Activated CD4-positive, alpha-beta T cell treated with anti-CD3 and anti-CD28 coated beads for 36 hours (primary cell): Measurements from ENCODE around the gene LDB3. TPM values are rescaled to one million over a fixed set of nuclear protein-coding genes. Genes with fewer than 3 reads are reported as not detected.
"Not testable (repeated sequence)": the region's sequence is repeated elsewhere in the genome, so short reads cannot be mapped to it uniquely, and the experiment has no call there.

Experiments
- ATAC-seq: fragments of 200-7000 bp; cut with Tn5 transposase; one replicate; pipeline ENCODE4 v1.10.0; 2021; ENCODE audit warnings: mild to moderate bottlenecking, moderate library complexity
- CTCF ChIA-PET: fragments of 350-600 bp; sonication (Branson Sonifier 250); formaldehyde crosslinking; loops from one replicate; lab custom pipeline; 2021; ENCODE audit warnings: antibody characterized with exemption; lab: Charles Lee
- POLR2A ChIA-PET: fragments of 350-600 bp; sonication (Branson Sonifier 250); formaldehyde crosslinking; loops from one replicate; lab custom pipeline; 2021; ENCODE audit warnings: antibody characterized with exemption, inconsistent platforms; lab: Charles Lee
- DNase-seq: peaks from one replicate; pipeline ENCODE4 v3.0.0-alpha.2; 2020
- H3K27ac Mint-ChIP-seq: one replicate; pipeline ENCODE4 v1.8.0; 2021; ENCODE audit warnings: mixed read lengths
- H3K27me3 Mint-ChIP-seq: one replicate; pipeline ENCODE4 v1.8.0; 2021; ENCODE audit warnings: mixed read lengths
- H3K36me3 Mint-ChIP-seq: one replicate; pipeline ENCODE4 v1.8.0; 2021; ENCODE audit warnings: low read depth, mixed read lengths
- H3K4me1 Mint-ChIP-seq: one replicate; pipeline ENCODE4 v1.8.0; 2021; ENCODE audit warnings: mixed read lengths
- H3K4me3 Mint-ChIP-seq: one replicate; pipeline ENCODE4 v1.8.0; 2021; ENCODE audit warnings: mild to moderate bottlenecking, moderate library complexity, mixed read lengths
- H3K9me3 Mint-ChIP-seq: one replicate; pipeline ENCODE4 v1.8.0; 2021; ENCODE audit warnings: low read depth, mixed read lengths
- intact Hi-C, 2 experiments: fragments of 100-400 bp; cut with DNase I in 1 of 2; cut with micrococcal nuclease in 1 of 2; formaldehyde crosslinking; loops; one replicate each; pipeline versions ENCODE4 v1.14.2 to v1.15.1; 2022 to 2024; cut with DNase I, micrococcal nuclease
- total RNA-seq, 2 experiments: library from RNA; stranded (reverse); gene quantifications; one replicate each; pipeline ENCODE4 v1.2.3, GENCODE V29; 2021

Gene LDB3
- total RNA-seq, 2 experiments from 2014 or later = 0.05 to 0.09 TPM

GRCh38 chr10:86724445-86724844 lies 56.1 kb downstream of the LDB3 start:
- CTCF ChIA-PET = no interaction called here
- no peaks in the 10 kb centered on the region for H3K36me3 Mint-ChIP-seq
- H3K27me3 Mint-ChIP-seq = peaks cover 11% of the 10 kb centered on the region
- ATAC-seq (no peak), DNase-seq (no peak)
- intact Hi-C loops = no loop called here
- H3K4me1 Mint-ChIP-seq = no peaks in the 10 kb centered on the region
- POLR2A ChIA-PET = no interaction called here
- H3K4me3 Mint-ChIP-seq = no peak overlapping the region
- no peaks in the 10 kb centered on the region for H3K9me3 Mint-ChIP-seq
- H3K27ac Mint-ChIP-seq = no peak overlapping the region

GRCh38 chr10:86725980-86726676 lies 57.8 kb downstream of the LDB3 start:
- ATAC-seq (no peak), DNase-seq (no peak)
- Mint-ChIP-seq H3K4me1 (no peaks in the 10 kb centered on the region), H3K36me3 (no peaks in the 10 kb centered on the region), H3K27ac (no peak overlapping the region), H3K9me3 (no peaks in the 10 kb centered on the region), H3K4me3 (no peak overlapping the region), H3K27me3 (peaks cover 10% of the 10 kb centered on the region)
- intact Hi-C loops = no loop called here
- CTCF ChIA-PET = no interaction called here
- POLR2A ChIA-PET = no interaction called here

- DNase-seq = no peak
- POLR2A ChIA-PET = no interaction called here
- Mint-ChIP-seq H3K9me3 (no peaks in the 10 kb centered on the region), H3K27me3 (peaks cover 7% of the 10 kb centered on the region), H3K4me1 (no peaks in the 10 kb centered on the region), H3K27ac (no peak overlapping the region), H3K36me3 (no peaks in the 10 kb centered on the region), H3K4me3 (no peak overlapping the region)
- ATAC-seq = no peak
- intact Hi-C loops = no loop called here
- CTCF ChIA-PET = no interaction called here
These were observed 58.3 kb downstream of the LDB3 start for GRCh38 chr10:86726677-86726999.

GRCh38 chr10:86727470-86727869 lies 59.2 kb downstream of the LDB3 start:
- no peak for DNase-seq
- Mint-ChIP-seq H3K4me1 (no peaks in the 10 kb centered on the region), H3K36me3 (no peaks in the 10 kb centered on the region), H3K9me3 (no peaks in the 10 kb centered on the region), H3K27ac (no peak overlapping the region), H3K27me3 (peaks cover 5% of the 10 kb centered on the region), H3K4me3 (no peak overlapping the region)
- no peak for ATAC-seq
- ChIA-PET POLR2A (no interaction called here), CTCF (no interaction called here)
- intact Hi-C loops = no loop called here

- H3K27me3 Mint-ChIP-seq = peaks cover 5% of the 10 kb centered on the region
- ATAC-seq = no peak
- H3K27ac Mint-ChIP-seq = no peak overlapping the region
- H3K4me3 Mint-ChIP-seq = no peak overlapping the region
- no peaks in the 10 kb centered on the region for H3K9me3 Mint-ChIP-seq
- POLR2A ChIA-PET = no interaction called here
- H3K4me1 Mint-ChIP-seq = no peaks in the 10 kb centered on the region
- CTCF ChIA-PET = interaction anchor here (0.6 kb wide), 1 partner anchor 921 kb away, joined by 4 read pairs; no protein-coding TSS in a partner anchor
- intact Hi-C loops = no loop called here
- no peaks in the 10 kb centered on the region for H3K36me3 Mint-ChIP-seq
- no peak for DNase-seq
These were observed 59.7 kb downstream of the LDB3 start for GRCh38 chr10:86728056-86728455.

- intact Hi-C loops = no loop called here
- Mint-ChIP-seq H3K4me1 (no peaks in the 10 kb centered on the region), H3K9me3 (no peaks in the 10 kb centered on the region), H3K27ac (no peak overlapping the region), H3K36me3 (no peaks in the 10 kb centered on the region), H3K27me3 (peaks cover 5% of the 10 kb centered on the region), H3K4me3 (no peak overlapping the region)
- POLR2A ChIA-PET = no interaction called here
- no peak for ATAC-seq
- CTCF ChIA-PET = interaction anchor here (0.9 kb wide), 1 partner anchor 1282 kb away, joined by 3 read pairs; no protein-coding TSS in a partner anchor
- DNase-seq = no peak
These were observed 61.4 kb downstream of the LDB3 start for GRCh38 chr10:86729677-86730076.

GRCh38 chr10:86730227-86730626 lies 61.9 kb downstream of the LDB3 start:
- H3K36me3 Mint-ChIP-seq = no peaks in the 10 kb centered on the region
- intact Hi-C loops = no loop called here
- H3K9me3 Mint-ChIP-seq = no peaks in the 10 kb centered on the region
- no peak overlapping the region for H3K4me3 Mint-ChIP-seq
- H3K4me1 Mint-ChIP-seq = no peaks in the 10 kb centered on the region
- ChIA-PET CTCF (interaction anchor here (0.5 to 0.9 kb wide), 2 partner anchors 28 to 1281 kb away, joined by 3 read pairs; no protein-coding TSS in a partner anchor), POLR2A (interaction anchor here (0.6 kb wide), 1 partner anchor 22 kb away, joined by 5 read pairs; no protein-coding TSS in a partner anchor)
- no peak overlapping the region for H3K27ac Mint-ChIP-seq
- DNase-seq (no peak), ATAC-seq (no peak)
- peaks cover 5% of the 10 kb centered on the region for H3K27me3 Mint-ChIP-seq

GRCh38 chr10:86732771-86733170 lies 64.5 kb downstream of the LDB3 start:
- ATAC-seq = no peak
- ChIA-PET CTCF (interaction anchor here (0.7 to 1.4 kb wide), 4 partner anchors 9 to 301 kb away, joined by 3 to 4 read pairs (median 3); no protein-coding TSS in a partner anchor), POLR2A (no interaction called here)
- Mint-ChIP-seq H3K4me3 (no peak overlapping the region), H3K9me3 (no peaks in the 10 kb centered on the region), H3K4me1 (no peaks in the 10 kb centered on the region), H3K27me3 (peaks cover 5% of the 10 kb centered on the region), H3K27ac (no peak overlapping the region), H3K36me3 (no peaks in the 10 kb centered on the region)
- intact Hi-C loops = no loop called here
- no peak for DNase-seq

- Mint-ChIP-seq H3K9me3 (no peaks in the 10 kb centered on the region), H3K27me3 (peaks cover 2% of the 10 kb centered on the region), H3K27ac (no peak overlapping the region), H3K4me3 (no peak overlapping the region), H3K4me1 (no peaks in the 10 kb centered on the region), H3K36me3 (no peaks in the 10 kb centered on the region)
- intact Hi-C loops = no loop called here
- POLR2A ChIA-PET = no interaction called here
- CTCF ChIA-PET = interaction anchor here (0.8 to 1.4 kb wide), 4 partner anchors 8 to 204 kb away, joined by 3 read pairs; no protein-coding TSS in a partner anchor
- no peak for DNase-seq
- no peak for ATAC-seq
These were observed 65.0 kb downstream of the LDB3 start for GRCh38 chr10:86733260-86733671.

- no peaks in the 10 kb centered on the region for H3K27me3 Mint-ChIP-seq
- POLR2A ChIA-PET = no interaction called here
- no peak for ATAC-seq
These were observed 66.1 kb downstream of the LDB3 start for GRCh38 chr10:86734207-86734988.

GRCh38 chr10:86735278-86735677 lies 67.0 kb downstream of the LDB3 start:
- H3K4me3 Mint-ChIP-seq, H3K27me3 Mint-ChIP-seq, H3K27ac Mint-ChIP-seq, intact Hi-C loops, H3K9me3 Mint-ChIP-seq, DNase-seq, H3K36me3 Mint-ChIP-seq, POLR2A ChIA-PET, H3K4me1 Mint-ChIP-seq, ATAC-seq: not testable (repeated sequence)
- CTCF ChIA-PET = interaction anchor here (0.7 kb wide), 1 partner anchor 142 kb away, joined by 4 read pairs; no protein-coding TSS in a partner anchor

More at GRCh38 chr10:86734207-86734988, 66.1 kb downstream of the LDB3 start:
- Mint-ChIP-seq H3K36me3 (no peaks in the 10 kb centered on the region), H3K27ac (no peak overlapping the region), H3K4me3 (no peak overlapping the region), H3K4me1 (no peaks in the 10 kb centered on the region), H3K9me3 (no peaks in the 10 kb centered on the region)
- intact Hi-C loops = no loop called here
- CTCF ChIA-PET = no interaction called here
- no peak for DNase-seq
